Cardiac muscle cell (in vitro differentiated cells and primary cell): ENCODE results near the gene METTL6. TPM values are rescaled to one million over a fixed set of nuclear protein-coding genes. Genes with fewer than 3 reads are reported as not detected.

Experiments used
- DNase-seq, 2 donors: peaks; one replicate each; pipeline versions ENCODE4 v3.0.0 to v3.0.0-alpha.2; 2010 to 2017; ENCODE audit warnings: low read depth in 1 of 2, low spot score in 1 of 2
- H3K27ac ChIP-seq: fragments of 200-600 bp; sonication (generic); 2 replicates; pipeline ENCODE4 v1.5.1; 2016
- H3K27me3 ChIP-seq: fragments of 200-600 bp; sonication (generic); 2 replicates; pipeline ENCODE4 v1.6.0; 2016; ENCODE audit warnings: control low read depth
- H3K36me3 ChIP-seq: fragments of 200-600 bp; sonication (generic); 2 replicates; pipeline ENCODE4 v1.5.1; 2016; ENCODE audit warnings: control low read depth
- H3K4me1 ChIP-seq: fragments of 200-600 bp; sonication (generic); 2 replicates; pipeline ENCODE4 v1.8.1; 2017; ENCODE audit warnings: low read depth, mild to moderate bottlenecking, mixed run types
- H3K4me3 ChIP-seq: fragments of 200-600 bp; sonication (generic); 2 replicates; pipeline ENCODE4 v1.5.1; 2016; ENCODE audit warnings: mild to moderate bottlenecking
- H3K9me3 ChIP-seq: fragments of 200-600 bp; sonication (generic); 2 replicates; pipeline ENCODE4 v1.5.1; 2017; ENCODE audit warnings: low read depth, mild to moderate bottlenecking, control low read depth
- polyA plus RNA-seq: library from polyadenylated mRNA; unstranded; fragments of >200 nt; fragmentation: Nextera tagmentation; extraction: Ambion mirVana; gene quantifications from 2 replicates; pipeline ENCODE4 v1.2.1, GENCODE V29; 2016
- total RNA-seq: library from RNA; depleted of rRNA; stranded (reverse); fragments of >200 nt; gene quantifications from 2 replicates; pipeline ENCODE4 v1.2.3, GENCODE V29; 2016
- TF ChIP-seq, protein P1 (sequence below): IDR thresholded peaks from 2 replicates; pipeline ENCODE4 v1.5.1; 2012; ENCODE audit warnings: low read depth, mild to moderate bottlenecking, low read length

METTL6 gene
- total and polyA plus RNA-seq, 2 experiments from 2014 or later, result 19.7 to 21.1 TPM

DNA sequence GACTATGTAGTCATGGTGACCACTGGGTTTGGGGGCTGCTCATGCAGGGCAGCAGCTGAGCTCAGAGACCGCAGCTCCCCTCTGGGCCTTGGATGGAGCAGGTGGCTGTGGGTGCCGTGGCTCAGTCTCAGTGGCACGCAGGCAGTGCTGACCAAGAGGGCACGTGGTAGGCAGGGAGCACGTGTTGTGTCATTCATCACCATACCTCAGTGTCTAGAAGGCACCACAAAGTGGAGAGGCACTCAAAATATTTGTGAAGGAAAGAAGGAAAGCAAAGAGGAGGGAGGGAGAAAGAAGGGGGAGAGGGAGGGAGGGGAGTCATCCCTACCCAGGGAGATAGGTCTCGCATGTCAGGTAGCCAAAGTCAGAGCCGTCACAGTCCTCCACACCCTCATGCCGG, 26.2 kb upstream of the METTL6 start:
- Histone ChIP-seq H3K36me3 (no peaks in the 10 kb centered on the region), H3K4me3 (no peak overlapping the region), H3K9me3 (no peaks in the 10 kb centered on the region), H3K27me3 (no peaks in the 10 kb centered on the region), H3K27ac (no peak overlapping the region), H3K4me1 (no peaks in the 10 kb centered on the region)
- DNase-seq, result no peak
- TF ChIP-seq, protein P1, sequence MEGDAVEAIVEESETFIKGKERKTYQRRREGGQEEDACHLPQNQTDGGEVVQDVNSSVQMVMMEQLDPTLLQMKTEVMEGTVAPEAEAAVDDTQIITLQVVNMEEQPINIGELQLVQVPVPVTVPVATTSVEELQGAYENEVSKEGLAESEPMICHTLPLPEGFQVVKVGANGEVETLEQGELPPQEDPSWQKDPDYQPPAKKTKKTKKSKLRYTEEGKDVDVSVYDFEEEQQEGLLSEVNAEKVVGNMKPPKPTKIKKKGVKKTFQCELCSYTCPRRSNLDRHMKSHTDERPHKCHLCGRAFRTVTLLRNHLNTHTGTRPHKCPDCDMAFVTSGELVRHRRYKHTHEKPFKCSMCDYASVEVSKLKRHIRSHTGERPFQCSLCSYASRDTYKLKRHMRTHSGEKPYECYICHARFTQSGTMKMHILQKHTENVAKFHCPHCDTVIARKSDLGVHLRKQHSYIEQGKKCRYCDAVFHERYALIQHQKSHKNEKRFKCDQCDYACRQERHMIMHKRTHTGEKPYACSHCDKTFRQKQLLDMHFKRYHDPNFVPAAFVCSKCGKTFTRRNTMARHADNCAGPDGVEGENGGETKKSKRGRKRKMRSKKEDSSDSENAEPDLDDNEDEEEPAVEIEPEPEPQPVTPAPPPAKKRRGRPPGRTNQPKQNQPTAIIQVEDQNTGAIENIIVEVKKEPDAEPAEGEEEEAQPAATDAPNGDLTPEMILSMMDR, result no peak

DNA sequence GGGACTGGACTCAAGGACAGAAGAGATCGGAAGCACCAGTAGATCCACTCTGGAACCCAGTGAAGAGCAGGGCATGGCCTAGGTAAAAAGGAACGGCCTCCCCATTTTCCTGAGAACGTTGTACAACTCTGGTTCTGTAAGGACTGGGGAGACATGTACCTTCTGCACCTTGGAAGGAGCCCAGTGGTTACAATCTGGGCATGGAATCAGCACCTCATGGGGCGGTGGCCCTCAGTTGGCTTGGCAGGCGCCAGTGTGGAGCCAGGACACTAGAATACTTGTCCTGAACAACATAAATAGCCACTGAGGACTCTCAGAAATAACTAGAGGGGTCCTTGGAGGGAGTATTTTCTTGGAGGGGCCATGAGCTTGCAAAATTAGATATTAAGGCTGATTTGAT, 25.6 kb upstream of the METTL6 start:
- Histone ChIP-seq H3K4me3 (no peak overlapping the region), H3K27me3 (no peaks in the 10 kb centered on the region), H3K36me3 (no peaks in the 10 kb centered on the region), H3K27ac (no peak overlapping the region), H3K4me1 (no peaks in the 10 kb centered on the region), H3K9me3 (no peaks in the 10 kb centered on the region)
- TF ChIP-seq, protein P1, result no peak
- no peak for DNase-seq

DNA sequence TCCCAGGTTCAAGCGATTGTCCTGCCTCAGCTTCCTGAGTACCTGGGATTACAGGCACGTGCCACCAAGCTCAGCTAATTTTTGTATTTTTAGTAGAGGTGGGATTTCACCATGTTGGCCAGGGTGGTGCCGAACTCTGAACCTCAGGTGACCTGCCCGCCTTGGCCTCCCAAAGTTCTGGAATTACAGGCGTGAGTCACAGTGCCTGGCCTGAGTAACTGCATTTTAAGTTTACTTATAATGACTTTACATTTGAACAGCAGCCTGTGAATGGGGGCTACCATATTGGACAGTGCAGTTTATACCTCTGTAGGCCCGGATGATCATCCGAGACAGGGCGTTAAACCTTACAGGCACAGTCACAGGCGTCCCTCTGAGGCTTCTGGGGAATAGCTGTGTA, 24.8 kb upstream of the METTL6 start:
- no peaks in the 10 kb centered on the region for H3K9me3 ChIP-seq
- H3K4me3 ChIP-seq, result no peak overlapping the region
- no peaks in the 10 kb centered on the region for H3K4me1 ChIP-seq
- H3K27ac ChIP-seq, result no peak overlapping the region
- TF ChIP-seq, protein P1, result no peak
- H3K36me3 ChIP-seq, result no peaks in the 10 kb centered on the region
- no peaks in the 10 kb centered on the region for H3K27me3 ChIP-seq
- no peak for DNase-seq

DNA sequence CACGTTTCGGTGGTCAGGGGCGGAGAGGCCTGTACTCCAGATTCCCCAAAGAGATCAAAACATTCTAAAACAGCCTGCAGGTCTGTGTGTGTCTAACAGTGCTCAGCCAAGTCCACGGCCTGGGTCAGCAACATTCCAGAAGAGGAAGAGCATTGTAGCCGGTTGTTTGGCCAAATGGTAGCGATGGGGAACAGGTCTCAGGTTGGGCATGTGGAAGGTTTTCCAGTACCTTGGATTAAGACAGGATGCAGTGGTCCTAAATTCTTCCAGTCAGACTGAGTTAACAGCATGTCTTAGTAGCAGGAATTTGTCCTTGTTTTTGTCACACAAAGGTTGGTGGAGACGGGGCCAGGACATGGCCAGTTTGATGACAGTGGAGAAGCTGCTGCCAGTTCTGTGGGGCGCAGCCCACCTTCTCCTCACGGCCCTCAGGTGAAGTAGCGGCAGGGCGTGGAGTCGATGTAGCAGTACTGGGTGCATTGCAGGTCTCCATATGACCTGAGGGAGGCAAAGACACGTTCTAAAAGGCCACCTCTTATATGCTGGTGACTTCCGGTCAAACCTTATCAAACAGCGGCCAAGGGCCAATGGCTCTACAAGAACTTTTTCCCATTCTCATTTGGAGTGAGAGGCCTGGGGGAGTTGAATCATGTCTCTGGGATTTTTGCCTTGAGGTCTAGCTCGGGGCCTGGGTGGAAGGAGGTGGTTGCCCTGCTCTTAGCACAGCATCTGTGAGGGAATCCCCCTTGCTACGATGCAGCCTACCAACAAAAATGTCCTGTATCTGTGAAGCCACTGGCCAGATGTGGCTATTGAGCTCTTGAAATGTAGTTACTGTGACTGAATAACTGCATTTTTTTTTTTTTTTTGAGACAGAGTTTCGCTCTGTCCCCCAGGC, 24.1 kb upstream of the METTL6 start:
- no peak overlapping the region for H3K4me3 ChIP-seq
- no peak for DNase-seq
- TF ChIP-seq, protein P1, result no peak
- H3K27ac ChIP-seq, result no peak overlapping the region
- no peaks in the 10 kb centered on the region for H3K36me3 ChIP-seq
- H3K27me3 ChIP-seq, result no peaks in the 10 kb centered on the region
- no peaks in the 10 kb centered on the region for H3K4me1 ChIP-seq
- no peaks in the 10 kb centered on the region for H3K9me3 ChIP-seq

DNA sequence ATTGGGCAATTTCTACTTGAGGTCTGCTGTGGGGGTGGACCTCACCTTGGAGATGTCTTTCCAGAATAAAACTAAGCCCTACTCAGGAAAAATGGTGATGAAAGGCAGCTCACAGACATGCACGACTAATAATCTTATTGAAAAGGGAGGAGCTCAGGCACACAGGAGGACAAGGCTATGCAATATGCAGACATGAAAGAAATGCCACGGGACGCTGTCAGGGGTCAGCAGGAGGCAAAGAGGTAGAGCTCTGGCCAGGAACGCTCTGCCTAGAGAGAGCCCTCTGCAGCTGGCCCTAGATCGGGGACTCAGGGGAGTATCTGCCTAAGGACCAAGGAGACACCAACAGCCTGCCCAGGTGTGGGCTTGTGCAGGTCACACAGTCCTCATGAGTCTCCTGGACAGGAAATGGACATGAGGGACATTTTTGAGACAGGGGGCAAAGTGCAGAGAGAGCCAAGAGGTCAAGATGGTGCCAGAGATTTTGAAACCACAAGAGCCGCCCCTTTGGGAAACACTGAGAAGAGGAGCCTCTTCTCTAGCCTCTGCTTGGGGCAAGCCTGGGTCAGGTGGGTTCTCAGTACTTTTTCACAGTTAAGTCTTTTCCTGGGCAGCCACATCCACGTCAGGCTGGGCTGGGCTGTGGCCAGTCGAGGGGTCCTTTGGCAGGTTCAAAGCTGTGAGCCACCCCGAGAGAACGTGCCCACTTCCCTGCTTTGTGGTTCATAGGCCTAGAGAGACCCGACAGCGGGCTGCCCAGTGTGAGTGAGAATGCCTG, 23.3 kb upstream of the METTL6 start:
- no peaks in the 10 kb centered on the region for H3K9me3 ChIP-seq
- DNase-seq, result no peak
- TF ChIP-seq, protein P1, result no peak
- H3K4me1 ChIP-seq, result no peaks in the 10 kb centered on the region
- H3K27me3 ChIP-seq, result no peaks in the 10 kb centered on the region
- no peaks in the 10 kb centered on the region for H3K36me3 ChIP-seq
- no peak overlapping the region for H3K27ac ChIP-seq
- H3K4me3 ChIP-seq, result no peak overlapping the region
